HG02798 (cell line): Measurements from ENCODE around the gene BMP2K.
A peak's percentile ranks its signal among the peaks of the same experiment; 100 is the strongest.

ENCODE experiments used
- ATAC-seq: cut with Tn5 transposase; IDR thresholded peaks from one replicate; pipeline ENCODE4 v1.9.1; 2021; ENCODE audit warnings: mild to moderate bottlenecking; ENCODE audit not compliant: unreplicated experiment, poor library complexity

The BMP2K gene

GRCh38 chr4:78776079-78776728, at the start of gene BMP2K:
BMP2K (plus strand) TSS chr4:78776350; CDS start chr4:78776544, 194 bp downstream.
- ATAC-seq, result peak; percentile 80

- ATAC-seq, result no peak
Observed at GRCh38 chr4:78726546-78726945, 49.6 kb upstream of the BMP2K start.

- ATAC-seq, result no peak
Observed at GRCh38 chr4:78732332-78733104, 43.6 kb upstream of the BMP2K start.

- no peak for ATAC-seq
Observed at GRCh38 chr4:78734441-78735162, 41.5 kb upstream of the BMP2K start.

- ATAC-seq, result peak; percentile 66
Observed at GRCh38 chr4:78735697-78736096, 40.5 kb upstream of the BMP2K start.

GRCh38 chr4:78737035-78737434, 39.1 kb upstream of the BMP2K start:
- peak; percentile 74 for ATAC-seq

GRCh38 chr4:78737973-78738372, 38.2 kb upstream of the BMP2K start:
- no peak for ATAC-seq

GRCh38 chr4:78742300-78742699, 33.9 kb upstream of the BMP2K start:
- ATAC-seq, result peak; percentile 63

- ATAC-seq, result no peak
Observed at GRCh38 chr4:78747475-78747922, 28.7 kb upstream of the BMP2K start.

GRCh38 chr4:78748381-78748780, 27.8 kb upstream of the BMP2K start:
- ATAC-seq, result no peak

- ATAC-seq, result peak; percentile 33
Observed at GRCh38 chr4:78749258-78749971, 26.7 kb upstream of the BMP2K start.

- ATAC-seq, result peak; percentile 95
Observed at GRCh38 chr4:78749972-78750727, 26.0 kb upstream of the BMP2K start.

GRCh38 chr4:78753091-78753490, 23.1 kb upstream of the BMP2K start:
- ATAC-seq, result no peak

GRCh38 chr4:78754872-78755271, 21.3 kb upstream of the BMP2K start:
- no peak for ATAC-seq

GRCh38 chr4:78756137-78756536, 20.0 kb upstream of the BMP2K start:
- ATAC-seq, result no peak

GRCh38 chr4:78756776-78757175, 19.4 kb upstream of the BMP2K start:
- no peak for ATAC-seq

- ATAC-seq, result no peak
Observed at GRCh38 chr4:78757574-78757973, 18.6 kb upstream of the BMP2K start.

- no peak for ATAC-seq
Observed at GRCh38 chr4:78758085-78758484, 18.1 kb upstream of the BMP2K start.

GRCh38 chr4:78762529-78762928, 13.6 kb upstream of the BMP2K start:
- ATAC-seq, result no peak

GRCh38 chr4:78763251-78763650, 12.9 kb upstream of the BMP2K start:
- no peak for ATAC-seq
